ENCODE results near the gene MAML2.

MAML2 gene

DNA sequence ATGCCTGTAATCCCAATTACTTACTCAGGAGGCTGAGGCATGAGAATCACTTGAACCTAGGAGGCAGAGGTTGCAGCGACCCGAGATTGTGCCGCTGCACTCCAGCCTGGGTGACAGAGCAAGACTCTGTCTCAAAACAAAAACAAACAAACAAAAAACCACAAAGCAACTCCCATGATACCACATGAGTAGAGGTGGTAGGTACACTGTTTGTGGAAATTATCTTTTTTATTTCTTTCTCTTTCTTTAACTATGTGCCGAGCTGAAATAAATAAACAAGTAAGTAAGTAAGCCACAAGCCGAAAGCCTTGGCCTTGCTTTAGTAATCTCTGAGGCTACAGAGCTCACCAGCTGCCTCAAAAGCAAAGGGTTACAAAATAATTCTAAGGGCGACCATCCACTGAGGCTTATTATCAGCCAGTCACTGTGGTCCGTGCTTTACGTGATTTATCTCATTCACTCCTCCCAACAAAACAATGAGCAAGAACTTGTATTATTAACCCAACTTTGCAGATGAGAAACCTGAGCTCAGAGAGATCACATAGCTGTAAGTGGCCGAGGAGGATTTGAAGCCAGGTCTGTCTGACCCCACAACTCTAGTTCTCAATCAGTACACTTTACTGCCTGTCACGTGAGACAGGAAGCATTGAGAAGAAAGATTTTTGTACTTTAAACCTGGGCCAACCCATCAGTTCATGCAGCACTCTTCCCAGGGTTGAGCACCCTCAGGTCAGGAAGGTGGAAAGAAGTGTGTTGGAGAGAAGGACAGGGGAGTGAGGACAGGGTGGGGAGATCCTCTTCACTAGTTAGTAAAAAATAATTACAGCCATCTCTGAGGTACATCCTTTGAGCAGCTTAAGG lies 349.3 kb downstream of the MAML2 start:
- DNase-seq, result no peak

DNA sequence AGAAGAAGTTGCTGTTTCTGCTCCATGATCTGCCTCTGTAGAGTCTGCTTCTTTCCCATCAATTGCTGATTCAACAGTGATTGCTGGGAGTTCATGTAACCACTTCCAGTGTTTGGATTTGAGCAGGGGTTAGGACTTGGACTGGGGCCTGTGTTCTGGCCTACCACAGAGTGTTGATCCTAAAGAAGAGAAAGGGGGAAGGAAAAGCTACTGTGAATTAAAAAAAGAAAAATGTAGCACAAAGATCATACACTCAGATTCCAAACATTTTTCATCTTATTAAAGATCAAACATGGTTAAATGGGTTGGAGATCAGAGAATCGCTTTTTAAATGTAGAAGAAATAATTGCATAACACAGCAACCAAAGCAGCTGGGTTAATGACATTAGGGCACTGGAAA lies 351.4 kb downstream of the MAML2 start:
- DNase-seq, result no peak

DNA sequence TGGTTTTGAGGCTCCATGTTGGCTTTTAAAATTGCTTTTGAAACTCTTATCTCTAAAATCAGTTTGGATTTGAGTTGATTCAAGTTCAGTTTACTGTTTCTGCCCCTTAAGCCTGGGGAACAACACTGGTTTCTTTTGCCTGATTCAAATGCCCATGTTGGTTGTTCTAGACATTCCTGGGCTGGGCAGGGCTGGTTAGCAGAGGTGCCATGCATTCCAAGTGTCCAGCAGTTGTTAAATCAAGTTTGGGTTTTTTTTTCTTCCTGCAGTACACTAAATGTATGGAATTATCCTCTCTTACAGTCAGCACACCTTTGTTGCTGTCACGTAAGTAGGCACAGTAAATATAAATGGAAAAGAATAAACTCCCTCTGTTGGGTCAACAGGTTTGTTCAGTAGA lies 351.9 kb downstream of the MAML2 start:
- DNase-seq, result no peak

DNA sequence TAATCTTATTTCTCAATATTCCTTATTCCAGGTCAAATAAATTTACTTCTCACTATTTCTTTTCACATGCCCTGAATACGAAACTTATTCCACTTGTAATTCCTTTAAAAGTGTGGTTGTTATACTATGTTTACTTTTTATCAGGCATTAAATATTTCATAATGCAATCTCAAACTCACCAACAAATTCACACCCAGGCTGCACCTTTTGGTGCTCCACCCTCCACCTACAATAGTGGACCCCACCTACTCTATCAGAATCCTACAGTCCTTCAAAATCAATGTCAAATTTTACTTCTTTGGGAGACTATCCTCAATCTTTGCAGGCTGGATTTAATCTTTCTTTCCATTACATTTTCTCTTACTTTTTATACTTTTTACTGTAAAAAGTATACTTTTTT lies 353.2 kb downstream of the MAML2 start:
- DNase-seq, result no peak

DNA sequence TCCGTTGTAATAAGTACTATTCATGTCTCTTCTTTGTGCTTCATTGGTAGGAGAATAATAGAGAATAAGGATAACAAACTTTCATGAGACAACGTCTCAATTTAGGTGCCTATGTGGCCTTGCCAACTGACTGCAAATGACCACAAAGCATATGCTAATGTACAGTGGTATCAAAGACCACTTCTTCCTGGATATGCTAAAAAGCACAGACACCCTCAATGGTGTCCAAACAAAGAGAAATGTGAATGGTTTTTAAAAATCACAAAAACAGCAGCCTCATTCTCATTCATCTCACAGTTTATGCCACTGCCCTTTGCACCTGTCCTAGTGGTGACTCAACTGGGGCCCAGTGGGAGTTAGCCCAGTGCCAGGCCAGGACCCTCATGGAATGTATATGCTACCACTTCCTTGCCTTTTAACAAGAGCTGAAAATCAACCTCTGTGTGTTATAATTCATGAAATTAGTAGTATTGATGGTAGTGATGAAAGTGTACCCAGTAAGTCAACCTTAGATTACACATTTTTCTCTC lies 353.9 kb downstream of the MAML2 start:
- no peak for DNase-seq

DNA sequence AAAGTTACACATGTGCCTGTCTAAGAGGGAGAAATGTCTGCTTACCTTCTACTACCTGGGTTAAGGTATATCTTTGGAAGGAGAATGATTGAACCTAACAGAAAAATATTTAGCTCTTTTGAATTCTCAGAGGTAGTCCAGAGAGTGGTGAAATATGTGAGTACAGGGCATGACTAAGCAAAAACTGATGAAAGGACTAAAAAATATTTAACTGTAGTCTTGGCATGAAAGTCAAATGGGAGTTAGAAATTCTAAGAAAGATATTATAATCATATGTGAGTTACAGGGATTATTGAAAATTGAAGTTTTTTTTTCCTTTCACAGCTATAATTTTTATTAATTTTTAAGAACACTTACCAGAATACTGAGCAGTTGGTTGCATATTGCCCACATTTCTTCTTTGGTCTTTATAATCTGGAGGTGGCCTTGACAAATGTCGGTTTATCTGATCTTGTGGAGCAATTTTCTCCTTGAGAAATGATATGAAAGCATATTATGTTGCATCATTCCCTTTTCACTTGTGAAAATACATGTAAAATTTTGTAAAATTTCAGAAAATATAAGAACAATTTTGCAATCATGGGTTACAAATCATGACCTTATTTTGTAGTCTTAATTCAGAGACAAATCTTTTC lies 357.7 kb downstream of the MAML2 start:
- DNase-seq, result peak; percentile 87

DNA sequence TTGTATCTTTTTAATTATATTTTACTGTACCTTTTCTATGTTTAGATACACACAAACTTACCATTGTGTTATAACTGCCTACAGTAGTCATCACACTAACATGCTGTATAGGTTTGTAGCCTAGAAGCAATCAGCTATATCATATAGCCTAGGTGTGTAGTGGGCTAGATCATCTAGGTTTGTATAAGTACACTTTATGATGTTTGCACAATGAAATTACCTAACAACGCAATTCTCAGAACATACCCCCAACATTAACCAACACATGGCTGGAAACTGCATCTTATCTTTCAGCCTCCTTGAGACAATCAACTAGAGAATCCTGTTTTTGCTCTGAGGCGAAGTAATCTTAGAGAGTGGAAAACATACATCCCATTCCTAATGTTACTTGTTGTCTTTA lies 358.9 kb downstream of the MAML2 start:
- peak; percentile 22 for DNase-seq

DNA sequence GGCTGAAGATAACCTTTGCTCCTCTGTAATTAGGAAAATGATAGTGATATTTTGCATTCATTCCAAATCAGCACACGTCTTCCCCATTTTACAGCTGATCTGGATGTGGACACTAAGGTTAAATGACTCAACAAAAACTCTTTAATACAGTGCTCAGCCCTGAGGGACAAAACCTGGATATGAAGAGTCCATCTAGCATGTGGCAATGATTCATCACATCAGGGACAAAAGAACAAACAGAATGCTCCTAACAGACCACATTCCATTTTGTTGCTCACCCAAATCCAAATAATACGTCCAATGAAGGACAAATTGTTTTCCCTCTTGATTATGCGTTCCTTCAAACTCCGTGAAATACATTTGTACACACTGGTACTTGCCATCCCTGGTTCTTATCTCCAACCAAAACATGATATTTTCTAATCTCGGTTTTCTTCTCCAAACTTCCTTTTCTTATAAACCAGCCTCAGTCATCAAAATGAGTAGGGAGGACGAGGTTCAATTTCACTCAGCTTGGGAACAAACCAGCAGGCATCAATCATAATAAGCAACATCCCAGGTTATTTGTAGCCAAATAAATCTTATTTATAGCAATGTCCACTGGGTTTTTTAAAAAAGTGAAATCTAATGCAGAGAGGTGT lies 365.3 kb downstream of the MAML2 start:
- DNase-seq, result peak; percentile 27

DNA sequence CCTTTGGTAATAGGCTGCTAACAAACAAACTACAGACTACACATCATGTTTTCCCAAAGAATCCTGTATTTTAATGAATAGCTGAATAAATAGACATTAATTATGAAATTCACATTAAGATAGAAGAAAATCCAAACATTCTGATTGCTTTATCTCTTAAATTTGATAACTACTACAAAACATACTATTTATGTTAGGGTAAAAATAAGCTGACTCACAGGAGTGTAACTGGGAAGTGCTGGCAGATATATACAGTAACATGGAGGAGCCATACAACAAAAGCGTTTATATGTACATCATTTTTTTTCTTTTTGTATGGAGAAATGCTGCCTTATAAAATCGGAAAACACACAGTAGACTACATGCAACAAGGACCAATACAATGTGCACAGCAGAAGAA lies 366.4 kb downstream of the MAML2 start:
- no peak for DNase-seq

DNA sequence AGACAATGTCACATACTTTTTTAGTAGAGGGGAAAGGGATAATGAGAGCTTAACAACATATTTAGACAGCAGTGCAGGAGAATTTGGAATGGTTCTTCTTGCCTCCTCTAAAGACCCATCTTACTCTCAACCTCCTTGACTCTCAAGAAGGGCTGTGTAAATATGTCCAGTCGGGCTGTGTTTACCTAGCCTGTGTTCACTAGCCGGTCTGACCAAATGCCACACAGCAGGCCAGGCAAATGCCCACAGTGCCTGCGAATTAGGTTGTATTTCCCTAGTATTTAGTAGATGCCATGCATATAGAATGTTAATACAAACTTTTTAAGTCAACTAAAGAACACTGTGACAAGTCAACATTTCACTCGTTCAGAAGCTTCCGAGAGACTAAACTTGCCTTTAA lies 367.7 kb downstream of the MAML2 start:
- no peak for DNase-seq

DNA sequence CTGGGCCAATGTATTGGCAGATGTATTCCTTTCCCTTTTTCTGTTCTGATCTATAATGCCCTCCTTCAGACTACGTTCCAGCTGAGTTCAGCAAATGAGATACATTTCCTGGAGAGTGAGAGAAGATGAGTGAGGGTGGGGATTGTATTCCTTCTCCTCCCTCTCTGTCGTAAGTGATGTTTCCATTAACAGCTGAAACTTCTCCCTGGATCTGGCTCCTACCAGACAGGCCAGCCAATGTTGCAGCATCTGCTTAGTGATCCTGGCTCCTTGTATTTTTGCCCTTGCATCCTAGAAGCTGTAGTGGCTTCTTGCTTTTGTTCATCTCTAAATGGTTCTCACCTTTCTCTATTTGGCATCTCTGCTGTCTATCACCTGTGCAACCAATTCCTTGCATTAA lies 370.9 kb downstream of the MAML2 start:
- no peak for DNase-seq

DNA sequence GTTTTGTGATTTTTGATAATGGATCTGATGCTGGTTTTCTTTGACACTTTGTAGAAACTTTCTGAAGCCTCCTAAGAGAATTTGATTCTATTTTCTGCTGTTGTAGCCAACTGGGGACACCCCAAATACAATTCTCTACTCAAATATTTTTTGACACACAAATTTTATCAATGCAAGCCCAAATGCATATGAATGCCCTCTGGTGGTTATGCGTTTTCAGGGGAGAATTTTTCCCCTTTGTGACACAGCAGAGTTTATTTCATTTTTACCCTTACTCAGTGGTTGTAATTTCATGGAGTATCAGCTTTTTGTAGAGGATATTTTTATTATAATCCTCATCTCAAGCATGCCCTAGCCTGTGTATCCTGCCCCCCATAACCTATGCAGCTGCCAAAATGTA lies 374.4 kb downstream of the MAML2 start:
- DNase-seq, result peak; percentile 47

DNA sequence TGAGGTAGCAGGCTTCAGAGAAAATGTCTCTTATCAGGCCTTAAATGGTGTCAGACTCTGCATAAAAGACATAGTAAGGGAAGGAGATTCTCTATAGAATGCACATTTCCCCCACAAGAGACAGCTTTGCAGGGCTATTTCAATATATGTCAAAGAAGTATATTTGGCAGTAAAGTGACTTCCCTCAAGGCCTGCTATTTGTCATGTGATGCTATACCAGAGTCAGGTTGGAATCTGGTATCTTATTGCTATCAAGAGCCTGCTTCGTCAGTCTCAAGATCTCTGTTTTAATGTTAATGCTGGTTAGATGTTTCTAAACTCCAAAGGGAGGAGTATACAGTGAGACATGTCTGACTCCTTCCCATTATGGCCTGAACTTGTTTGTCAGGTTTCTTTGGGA lies 378.7 kb downstream of the MAML2 start:
- DNase-seq, result peak; percentile 25

DNA sequence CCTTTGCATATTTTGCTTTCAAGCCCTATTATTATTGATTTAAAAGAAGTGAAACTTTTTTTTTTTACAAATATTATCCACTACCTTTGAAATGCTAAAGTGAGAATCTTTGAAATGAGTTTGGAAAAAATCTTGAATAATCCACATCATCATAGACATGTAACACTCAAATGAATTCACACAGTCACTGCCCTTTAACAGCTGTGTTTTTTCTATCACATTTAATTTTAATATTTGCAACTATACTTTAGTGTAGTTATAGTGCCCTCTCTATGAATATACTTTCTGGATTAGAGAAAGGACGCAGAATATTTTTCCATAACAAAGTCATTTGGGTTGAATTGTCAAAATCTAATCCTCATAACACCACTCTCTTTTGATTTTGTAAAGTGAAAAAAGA lies 381.2 kb downstream of the MAML2 start:
- no peak for DNase-seq

DNA sequence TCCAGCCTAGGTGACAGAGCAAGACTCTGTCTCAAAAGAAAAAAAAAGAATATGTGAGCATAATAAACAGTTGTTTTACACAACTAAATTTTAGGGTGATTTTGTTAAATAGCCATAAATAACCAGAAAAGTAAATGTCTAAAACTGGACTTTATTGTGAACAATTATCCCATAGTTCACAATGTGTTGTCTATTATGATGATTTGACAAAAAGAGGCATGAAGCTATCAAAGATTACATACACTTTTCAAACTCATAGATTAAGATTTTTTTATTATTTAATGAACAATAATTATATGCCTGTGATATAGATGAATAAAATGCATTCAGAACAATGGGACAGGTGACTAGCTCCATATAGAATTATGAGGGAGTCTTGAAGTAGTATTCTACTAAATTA lies 392.1 kb downstream of the MAML2 start:
- DNase-seq, result no peak

DNA sequence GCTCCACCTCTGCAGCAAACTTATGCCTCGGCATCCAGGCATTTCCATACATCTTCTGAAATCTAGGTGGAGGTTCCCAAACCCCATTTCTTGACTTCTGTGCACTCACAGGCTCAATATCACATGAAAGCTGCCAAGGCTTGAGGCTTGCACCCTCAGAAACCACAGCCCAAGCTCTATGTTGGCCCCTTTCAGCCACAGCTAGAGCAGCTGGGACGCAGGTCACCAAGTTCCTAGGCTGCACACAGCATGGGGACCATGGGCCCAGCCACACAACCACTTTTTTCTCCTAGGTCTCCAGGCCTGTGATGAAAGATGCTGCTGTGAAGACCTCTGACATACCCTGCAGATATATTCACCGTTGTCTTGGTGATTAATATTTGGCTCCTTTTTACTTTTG lies 394.4 kb downstream of the MAML2 start:
- DNase-seq, result no peak

DNA sequence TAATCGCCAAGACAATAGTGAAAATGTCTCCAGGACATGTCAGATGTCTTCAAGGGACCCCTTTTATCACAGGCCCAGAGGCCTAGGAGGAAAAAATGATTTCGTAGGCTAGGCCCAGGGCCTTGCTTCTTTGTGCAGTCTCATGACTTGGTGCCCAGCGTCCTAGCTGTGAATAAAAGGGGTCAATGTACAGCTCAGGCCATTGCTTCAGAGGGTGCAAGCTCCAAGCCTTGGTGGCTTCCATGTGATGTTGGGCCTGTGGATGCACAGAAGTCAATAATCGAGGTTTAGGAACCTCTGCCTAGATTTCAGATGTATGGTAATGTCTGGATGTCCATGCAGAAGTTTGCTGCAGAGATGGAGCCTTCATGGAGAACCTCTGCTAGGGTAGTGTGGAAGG lies 398.4 kb downstream of the MAML2 start:
- no peak for DNase-seq

DNA sequence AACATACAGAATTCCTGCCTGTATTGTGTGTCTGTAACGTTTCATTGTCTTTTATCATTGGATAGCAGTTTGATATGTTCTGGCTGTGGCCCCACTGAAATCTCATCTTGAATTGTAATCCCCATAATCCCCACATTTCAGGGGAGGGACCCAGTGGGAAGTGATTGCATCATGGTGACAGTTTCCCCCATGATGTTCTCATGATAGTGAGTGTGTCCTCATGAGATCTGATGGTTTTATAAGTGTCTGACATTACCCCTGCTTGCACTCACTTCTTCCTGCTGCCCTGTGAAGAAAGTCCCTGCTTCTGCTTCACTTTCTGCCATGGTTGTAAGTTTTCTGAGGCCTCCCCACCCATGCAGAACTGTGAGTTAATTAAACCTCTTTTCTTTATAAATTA lies 399.4 kb downstream of the MAML2 start:
- DNase-seq, result no peak

DNA sequence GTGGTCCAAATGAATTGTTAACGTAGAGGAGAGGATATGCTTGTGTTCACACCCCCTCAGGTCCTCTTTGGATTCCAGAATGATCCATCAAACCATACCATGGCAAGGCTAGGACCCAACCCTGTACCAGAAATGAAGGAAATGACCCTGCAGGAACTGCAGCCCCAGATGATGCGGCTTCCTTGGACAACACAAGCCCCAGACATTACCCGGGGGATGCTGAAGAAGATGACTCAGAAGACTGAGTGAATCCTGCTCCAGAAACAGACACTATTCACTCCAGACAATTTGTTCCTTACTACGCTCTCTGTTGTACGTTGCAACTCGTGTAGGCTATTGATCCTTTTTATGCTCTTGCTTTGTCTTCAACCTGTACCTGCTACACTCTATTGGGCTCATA lies 403.9 kb downstream of the MAML2 start:
- no peak for DNase-seq

DNA sequence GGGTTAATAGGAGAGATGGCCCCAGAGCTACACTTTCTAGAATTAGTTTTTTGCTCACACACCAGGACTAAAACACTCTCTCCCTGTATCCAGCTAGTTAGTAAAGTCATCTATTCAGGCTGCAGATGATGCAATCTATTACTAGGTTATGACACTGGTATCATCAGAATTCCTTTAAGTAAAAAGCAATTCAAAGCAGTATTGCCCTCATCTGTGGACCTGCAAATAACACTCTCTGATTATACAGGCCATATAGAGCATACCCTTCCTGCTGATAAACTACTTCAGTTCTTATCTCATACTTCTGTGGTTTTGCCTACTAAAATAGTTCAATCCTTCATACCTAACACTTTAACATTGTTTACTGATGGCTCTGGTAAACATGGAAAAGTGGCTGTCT lies 405.6 kb downstream of the MAML2 start:
- peak; percentile 62 for DNase-seq

DNA sequence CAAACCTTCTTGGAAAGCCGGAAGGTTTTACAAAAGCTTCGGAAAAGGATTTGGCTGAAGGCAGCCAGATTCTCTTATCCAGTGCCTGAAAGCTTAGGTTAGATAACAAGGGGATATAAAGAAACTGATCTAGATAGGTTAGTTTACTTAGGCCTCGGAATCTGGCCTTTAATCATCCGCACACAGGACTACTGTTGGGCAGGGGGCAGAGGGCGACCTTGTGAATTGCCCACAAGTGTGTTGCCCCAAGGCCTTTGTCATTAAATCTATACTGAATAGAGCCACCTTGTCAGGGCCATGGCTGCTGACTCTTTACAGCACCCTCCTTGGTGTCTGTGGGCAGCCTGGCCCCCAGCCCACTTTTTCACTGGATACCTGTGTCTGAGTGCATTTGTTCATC lies 409.4 kb downstream of the MAML2 start:
- no peak for DNase-seq

DNA sequence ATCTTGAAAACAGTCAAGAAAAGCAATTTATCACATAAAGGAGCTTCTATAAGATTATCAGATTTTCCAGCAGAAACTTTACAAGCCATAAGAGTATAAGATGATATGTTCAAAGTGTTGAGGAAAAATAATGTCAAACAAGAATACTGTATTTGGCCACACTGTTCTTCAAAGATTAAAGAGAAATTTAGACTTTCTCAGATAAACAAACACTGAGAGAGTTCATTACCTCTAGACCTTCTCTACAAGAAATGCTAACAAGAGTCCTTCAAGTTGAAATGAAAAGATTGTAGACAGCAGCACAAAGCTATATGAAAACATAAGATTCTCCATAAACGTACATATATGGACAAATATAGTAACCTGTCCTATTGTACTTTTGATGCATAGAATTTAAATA lies 411.1 kb downstream of the MAML2 start:
- no peak for DNase-seq

DNA sequence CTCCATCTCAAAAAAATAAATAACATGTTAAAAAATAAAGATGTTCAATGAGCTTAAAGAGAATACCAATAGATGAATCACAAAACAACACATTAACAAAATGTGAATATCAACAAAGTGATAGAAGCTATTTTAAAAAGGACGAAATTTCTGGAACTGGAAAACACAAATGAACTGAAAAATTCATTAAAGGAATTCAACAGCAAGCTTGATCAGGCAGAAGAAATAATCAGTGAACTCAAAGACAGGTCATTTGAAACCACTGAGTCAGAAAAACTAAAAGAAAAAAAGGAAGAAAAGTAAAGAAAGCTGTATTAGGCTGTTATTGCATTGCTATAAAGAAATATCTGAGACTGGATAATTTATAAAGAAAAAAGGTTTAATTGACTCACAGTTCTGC lies 412.0 kb downstream of the MAML2 start:
- DNase-seq, result no peak

DNA sequence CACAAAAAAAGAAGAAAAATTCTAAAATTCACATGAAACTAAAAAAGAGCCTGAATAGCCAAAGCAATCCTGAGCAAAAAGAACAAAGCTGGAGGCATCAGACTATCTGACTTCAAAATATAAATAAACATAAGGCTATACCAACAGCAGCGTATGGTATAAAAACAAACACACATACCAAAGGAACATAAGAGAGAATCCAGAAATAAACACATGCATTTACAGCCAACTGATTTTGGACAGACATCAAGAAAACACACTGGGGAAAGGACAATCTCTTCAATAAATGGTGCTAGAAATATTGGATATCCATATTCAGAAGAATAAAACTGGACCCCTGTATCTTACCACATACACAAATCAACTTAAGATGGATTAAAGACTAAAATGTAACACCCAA lies 416.3 kb downstream of the MAML2 start:
- DNase-seq, result no peak
